Neural crest cell (in vitro differentiated cells): ENCODE results near the gene RIPK3. TPM values are rescaled to one million over a fixed set of nuclear protein-coding genes. Genes with fewer than 3 reads are reported as not detected.

Experiments
- DNase-seq: peaks from one replicate; pipeline ENCODE4 v3.0.0; 2021; ENCODE audit warnings: low read depth, mixed read lengths, low spot score
- H3K27ac Mint-ChIP-seq: one replicate; pipeline ENCODE4 v1.8.0; 2021; ENCODE audit warnings: mild to moderate bottlenecking, mixed read lengths; ENCODE audit not compliant: unreplicated experiment
- H3K27me3 Mint-ChIP-seq: 2 replicates; pipeline ENCODE4 v1.8.0; 2021; ENCODE audit warnings: low read depth, mild to moderate bottlenecking, mixed read lengths
- H3K36me3 Mint-ChIP-seq: 2 replicates; pipeline ENCODE4 v1.8.0; 2021; ENCODE audit warnings: low read depth, mild to moderate bottlenecking, mixed read lengths
- H3K4me1 Mint-ChIP-seq: 2 replicates; pipeline ENCODE4 v1.8.0; 2021; ENCODE audit warnings: mixed read lengths
- H3K4me3 Mint-ChIP-seq: one replicate; pipeline ENCODE4 v1.8.0; 2021; ENCODE audit warnings: mild to moderate bottlenecking, mixed read lengths
- H3K9me3 Mint-ChIP-seq: 2 replicates; pipeline ENCODE4 v1.8.0; 2021; ENCODE audit warnings: mixed read lengths
- total RNA-seq: library from RNA; stranded (reverse); gene quantifications from 2 replicates; pipeline ENCODE4 v1.2.1, GENCODE V29; 2021
- TF ChIP-seq, protein P1 (sequence below): fragments of 200-600 bp; sonication (generic); conservative IDR thresholded peaks from 2 replicates; pipeline ENCODE4 v1.5.0; 2021; ENCODE audit warnings: antibody characterized with exemption, mild to moderate bottlenecking

Gene RIPK3
- total RNA-seq, 1 donor from 2014 or later: not detected

DNA sequence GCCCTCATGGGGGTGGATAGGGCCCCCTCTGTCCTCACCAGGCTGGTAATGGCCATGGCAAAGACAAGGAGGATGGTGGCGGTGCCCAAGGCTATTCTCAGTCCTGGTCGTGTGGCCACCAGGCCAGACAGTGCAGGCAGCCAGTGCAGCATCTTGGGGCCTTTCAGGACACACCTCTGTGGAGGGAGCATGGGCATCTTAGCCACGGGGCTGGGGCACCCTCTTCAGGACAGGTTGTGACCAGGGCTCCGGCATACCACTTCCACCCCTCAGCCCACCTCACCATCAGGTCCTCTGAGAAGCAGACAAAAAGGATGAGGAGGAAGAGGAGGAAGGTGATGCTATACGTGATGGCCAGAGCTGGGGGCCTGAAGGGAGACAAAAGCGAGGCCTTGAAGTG, 15.8 kb downstream of the RIPK3 start:
- TF ChIP-seq, protein P1, sequence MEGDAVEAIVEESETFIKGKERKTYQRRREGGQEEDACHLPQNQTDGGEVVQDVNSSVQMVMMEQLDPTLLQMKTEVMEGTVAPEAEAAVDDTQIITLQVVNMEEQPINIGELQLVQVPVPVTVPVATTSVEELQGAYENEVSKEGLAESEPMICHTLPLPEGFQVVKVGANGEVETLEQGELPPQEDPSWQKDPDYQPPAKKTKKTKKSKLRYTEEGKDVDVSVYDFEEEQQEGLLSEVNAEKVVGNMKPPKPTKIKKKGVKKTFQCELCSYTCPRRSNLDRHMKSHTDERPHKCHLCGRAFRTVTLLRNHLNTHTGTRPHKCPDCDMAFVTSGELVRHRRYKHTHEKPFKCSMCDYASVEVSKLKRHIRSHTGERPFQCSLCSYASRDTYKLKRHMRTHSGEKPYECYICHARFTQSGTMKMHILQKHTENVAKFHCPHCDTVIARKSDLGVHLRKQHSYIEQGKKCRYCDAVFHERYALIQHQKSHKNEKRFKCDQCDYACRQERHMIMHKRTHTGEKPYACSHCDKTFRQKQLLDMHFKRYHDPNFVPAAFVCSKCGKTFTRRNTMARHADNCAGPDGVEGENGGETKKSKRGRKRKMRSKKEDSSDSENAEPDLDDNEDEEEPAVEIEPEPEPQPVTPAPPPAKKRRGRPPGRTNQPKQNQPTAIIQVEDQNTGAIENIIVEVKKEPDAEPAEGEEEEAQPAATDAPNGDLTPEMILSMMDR: no peak
- H3K4me1 Mint-ChIP-seq: peaks cover 3% of the 10 kb centered on the region
- no peaks in the 10 kb centered on the region for H3K9me3 Mint-ChIP-seq
- H3K27me3 Mint-ChIP-seq: peaks cover 20% of the 10 kb centered on the region
- no peak for DNase-seq
- no peak overlapping the region for H3K27ac Mint-ChIP-seq
- no peak overlapping the region for H3K4me3 Mint-ChIP-seq
- no peaks in the 10 kb centered on the region for H3K36me3 Mint-ChIP-seq

DNA sequence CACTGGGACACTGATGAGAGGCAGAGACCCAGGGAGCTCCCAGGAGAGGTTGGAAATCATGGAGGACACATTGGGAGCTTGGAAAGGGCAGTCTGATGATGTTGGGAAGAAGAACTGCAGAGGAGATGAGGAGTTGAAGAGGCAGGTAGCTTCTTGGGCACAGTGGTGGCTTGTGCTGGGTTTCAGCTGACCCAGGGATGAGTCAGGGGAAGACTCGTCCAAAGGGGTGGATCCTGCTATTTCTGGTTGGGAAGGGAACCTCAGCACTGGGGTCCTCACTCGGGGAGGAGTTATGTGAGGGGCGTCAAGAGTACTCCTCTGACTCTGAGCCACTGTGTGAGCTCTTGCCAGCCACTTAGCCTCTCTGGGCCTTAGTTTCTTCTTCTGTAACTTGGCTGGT, 16.4 kb downstream of the RIPK3 start:
- TF ChIP-seq, protein P1: no peak
- DNase-seq: no peak
- Mint-ChIP-seq H3K4me3 (no peak overlapping the region), H3K27me3 (peaks cover 26% of the 10 kb centered on the region), H3K27ac (no peak overlapping the region), H3K9me3 (no peaks in the 10 kb centered on the region), H3K36me3 (no peaks in the 10 kb centered on the region), H3K4me1 (peaks cover 3% of the 10 kb centered on the region)

DNA sequence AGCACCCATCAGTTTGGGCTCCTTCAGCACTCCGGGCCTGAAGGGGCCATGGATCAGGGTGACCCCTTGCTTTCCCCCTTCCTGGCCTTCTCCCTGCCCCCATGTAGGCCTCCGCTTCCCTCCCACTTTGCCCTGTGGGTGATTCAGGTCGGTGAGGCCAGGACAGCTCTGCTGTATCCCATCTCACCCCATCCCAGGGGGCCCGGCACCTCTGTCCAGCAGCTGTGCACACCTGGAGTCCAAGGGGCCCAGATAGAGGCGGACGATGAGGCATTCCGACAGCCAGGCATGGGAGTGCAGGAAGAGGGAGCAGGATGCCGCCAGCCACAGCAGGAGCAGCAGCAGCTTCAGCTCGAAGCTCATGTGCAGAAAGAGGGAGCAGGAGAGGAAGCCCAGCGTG, 17.1 kb downstream of the RIPK3 start:
- H3K27ac Mint-ChIP-seq: no peak overlapping the region
- peaks cover 33% of the 10 kb centered on the region for H3K27me3 Mint-ChIP-seq
- peaks cover 3% of the 10 kb centered on the region for H3K4me1 Mint-ChIP-seq
- TF ChIP-seq, protein P1: no peak
- H3K9me3 Mint-ChIP-seq: no peaks in the 10 kb centered on the region
- DNase-seq: no peak
- no peak overlapping the region for H3K4me3 Mint-ChIP-seq
- no peaks in the 10 kb centered on the region for H3K36me3 Mint-ChIP-seq

DNA sequence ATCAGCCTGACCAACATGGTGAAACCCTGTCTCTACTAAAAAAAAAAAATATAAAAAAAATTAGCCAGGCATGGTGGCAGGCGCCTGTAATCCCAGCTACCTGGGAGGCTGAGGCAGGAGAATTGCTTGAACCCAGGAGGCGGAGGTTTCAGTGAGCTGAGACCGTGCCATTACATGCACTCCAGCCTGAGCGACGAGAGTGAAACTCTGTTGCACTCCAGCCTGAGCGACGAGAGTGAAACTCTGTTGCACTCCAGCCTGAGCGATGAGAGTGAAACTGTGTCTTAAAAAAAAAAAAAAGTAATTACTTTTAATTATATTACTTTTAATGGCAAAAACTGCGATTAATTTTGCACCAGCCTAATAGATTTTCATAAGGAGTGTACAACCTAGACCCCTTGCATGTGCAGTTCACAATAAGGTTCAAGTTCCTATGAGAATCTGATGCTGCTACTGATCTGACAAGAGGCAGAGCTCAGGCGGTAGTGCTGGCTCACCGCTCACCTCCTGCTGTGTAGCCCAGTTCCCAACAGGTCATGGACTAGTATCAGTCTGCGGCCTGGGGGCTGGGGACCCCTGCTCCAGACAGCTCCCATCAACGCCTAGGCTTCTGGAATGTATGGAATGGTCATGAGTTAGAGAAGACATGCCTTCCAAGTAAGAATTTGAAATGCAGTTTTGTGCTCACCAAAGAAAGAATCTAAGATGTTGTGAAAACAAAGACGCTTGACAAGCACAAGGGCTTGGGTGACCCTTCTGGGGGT, 18.4 kb downstream of the RIPK3 start:
- no peaks in the 10 kb centered on the region for H3K36me3 Mint-ChIP-seq
- peaks cover 3% of the 10 kb centered on the region for H3K4me1 Mint-ChIP-seq
- peaks cover 39% of the 10 kb centered on the region for H3K27me3 Mint-ChIP-seq
- no peaks in the 10 kb centered on the region for H3K9me3 Mint-ChIP-seq
- DNase-seq: no peak
- no peak overlapping the region for H3K27ac Mint-ChIP-seq
- TF ChIP-seq, protein P1: no peak
- no peak overlapping the region for H3K4me3 Mint-ChIP-seq

DNA sequence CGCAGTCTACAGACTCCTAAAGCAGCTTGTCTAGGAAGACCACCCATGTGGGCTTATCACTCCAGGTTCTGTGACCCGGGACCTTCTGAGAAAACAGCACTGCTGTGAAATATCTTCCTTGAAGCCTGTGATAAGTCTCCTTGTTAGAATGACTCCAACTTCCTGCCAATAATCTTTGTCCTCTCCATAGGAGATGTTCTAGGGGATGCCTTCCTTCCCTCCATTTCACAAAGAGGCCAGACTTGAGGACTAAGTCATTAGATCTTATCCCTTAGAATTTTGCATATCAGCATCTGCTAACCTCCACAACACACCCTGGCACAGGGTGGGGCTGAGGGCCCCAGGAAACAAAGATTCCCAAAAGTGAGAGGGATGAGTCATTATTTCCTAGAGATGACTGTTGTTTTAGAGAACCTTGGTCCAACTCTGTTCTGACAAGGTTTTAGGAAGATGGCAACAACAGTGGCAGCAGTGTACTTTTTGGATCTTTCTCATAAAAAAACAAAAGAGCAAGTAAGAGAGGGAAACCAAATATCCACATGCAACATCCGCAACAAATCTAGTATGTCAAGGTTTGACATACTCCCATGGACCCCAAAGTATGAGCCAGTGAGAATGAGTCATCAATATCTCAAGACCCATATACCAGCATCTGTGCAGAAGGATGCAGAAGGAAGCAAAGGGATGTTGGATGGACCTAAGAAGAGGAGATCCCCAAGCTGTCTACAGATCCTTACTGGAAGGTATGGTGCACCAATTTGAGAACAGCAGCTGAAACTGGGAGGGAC, 22.5 kb downstream of the RIPK3 start:
- TF ChIP-seq, protein P1: no peak
- H3K27ac Mint-ChIP-seq: no peak overlapping the region
- no peak for DNase-seq
- no peaks in the 10 kb centered on the region for H3K36me3 Mint-ChIP-seq
- H3K4me3 Mint-ChIP-seq: no peak overlapping the region
- no peaks in the 10 kb centered on the region for H3K9me3 Mint-ChIP-seq
- H3K27me3 Mint-ChIP-seq: peaks cover 37% of the 10 kb centered on the region
- peaks cover 3% of the 10 kb centered on the region for H3K4me1 Mint-ChIP-seq
